NCI-H524 treated with DMSO at 0.1 percent for 48 hours (cell line): ENCODE data around the gene RPL4.
A peak's percentile ranks its signal among the peaks of the same experiment; 100 is the strongest.
"Not testable (repeated sequence)": the region's sequence is repeated elsewhere in the genome, so short reads cannot be mapped to it uniquely, and the experiment has no call there.

Source experiments
- DNase-seq: peaks from one replicate; lab custom pipeline; 2025; lab: John Stamatoyannopoulos, UW

Gene RPL4

DNA sequence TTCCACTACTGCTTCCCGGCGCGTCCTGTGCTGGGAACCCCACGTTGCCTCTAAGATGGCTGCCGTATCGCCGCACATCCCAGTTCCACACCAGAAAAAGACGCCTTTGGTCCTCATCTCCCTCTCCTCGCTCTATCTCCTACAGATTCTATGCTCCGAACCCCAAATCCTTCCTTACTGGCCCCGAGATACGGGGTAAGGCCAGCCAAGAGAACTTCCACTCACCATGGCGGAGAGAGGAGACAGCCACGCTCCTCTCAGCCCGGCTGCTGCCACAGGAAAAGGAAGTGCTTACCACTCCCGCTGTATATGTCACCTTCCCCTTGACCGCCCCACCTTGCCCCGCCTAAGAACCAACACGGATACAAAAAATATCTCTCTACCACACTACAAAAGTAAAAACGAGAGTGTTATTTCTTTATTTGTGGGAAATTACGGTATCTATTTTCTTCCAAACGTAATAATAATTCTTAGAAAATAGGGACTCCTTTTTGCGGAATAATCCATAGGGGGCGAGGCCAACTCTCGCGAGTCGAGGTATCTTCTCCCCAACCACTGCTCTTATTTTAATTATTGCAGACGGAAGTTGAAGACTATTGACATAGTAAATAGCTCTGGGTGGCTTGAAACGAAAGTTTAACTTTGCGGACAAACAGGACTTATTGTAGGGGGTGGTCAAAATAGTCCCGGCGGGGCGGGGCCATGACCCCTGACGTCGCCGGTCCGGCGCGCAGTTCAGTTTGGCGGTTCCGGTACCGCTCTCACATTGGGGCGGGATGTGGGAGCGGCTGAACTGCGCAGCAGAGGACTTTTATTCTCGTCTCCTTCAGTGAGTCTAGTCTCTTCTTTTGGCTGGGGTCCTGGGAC, at the start of gene RPL4, which contains the start of gene ZWILCH:
Gene RPL4, minus strand, starts transcription at position 293 of the 867 bp plus-strand sequence. Its CDS starts 65 bp downstream, at position 228.
Gene ZWILCH, plus strand, starts transcription at position 764 of the 867 bp plus-strand sequence. Its CDS starts 13 bp downstream, at position 777.
- peak; percentile 73 for DNase-seq

DNA sequence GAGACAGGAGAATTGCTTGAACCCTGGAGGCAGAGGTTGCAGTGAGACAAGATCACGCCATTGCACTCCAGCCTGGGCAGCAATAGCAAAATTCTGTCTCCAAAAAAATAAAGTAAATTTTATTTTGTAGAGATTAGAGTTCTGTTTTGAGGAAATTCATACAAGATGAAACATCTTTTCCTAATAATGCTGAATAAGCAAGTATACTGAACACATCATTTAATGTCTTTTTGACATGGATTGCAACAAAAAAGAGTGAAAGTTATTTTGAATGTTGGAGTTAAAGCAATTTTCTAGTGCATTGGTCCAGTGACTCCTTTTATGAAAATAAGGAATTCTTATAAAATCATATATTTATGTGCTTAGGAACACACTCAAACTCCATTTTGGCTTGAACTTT, 40.6 kb upstream of the RPL4 start:
- no peak for DNase-seq

DNA sequence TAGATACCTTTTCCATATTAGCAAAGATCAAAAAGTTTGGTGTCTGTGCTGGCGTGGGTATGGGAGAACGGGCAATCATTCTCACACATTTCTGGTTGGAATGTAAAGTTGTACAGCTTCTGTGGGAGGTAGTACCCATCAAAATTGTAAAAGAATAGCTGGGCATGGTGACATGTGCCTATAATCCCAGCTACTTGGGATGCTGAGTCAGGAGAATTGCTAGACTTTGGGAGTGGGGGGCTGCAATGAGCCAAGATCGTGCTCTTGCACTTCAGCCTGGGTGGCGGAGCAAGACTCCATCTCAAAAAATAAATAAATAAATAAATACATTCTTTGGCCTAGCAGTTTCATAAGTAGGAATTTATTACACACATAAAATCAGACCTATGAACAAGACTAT, 38.2 kb upstream of the RPL4 start:
- no peak for DNase-seq

GRCh38 chr15:66535056-66535455, 30.4 kb upstream of the RPL4 start:
- no peak for DNase-seq

GRCh38 chr15:66524838-66525237, 20.2 kb upstream of the RPL4 start:
- no peak for DNase-seq

GRCh38 chr15:66523926-66524325, 19.3 kb upstream of the RPL4 start:
- no peak for DNase-seq

- no peak for DNase-seq
Observed at GRCh38 chr15:66515901-66516322, 11.3 kb upstream of the RPL4 start.

- no peak for DNase-seq
Observed at GRCh38 chr15:66514586-66514985, 9.9 kb upstream of the RPL4 start.

- no peak for DNase-seq
Observed at GRCh38 chr15:66508293-66508883, 3.7 kb upstream of the RPL4 start.

- no peak for DNase-seq
Observed at GRCh38 chr15:66505818-66506217, 1.2 kb upstream of the RPL4 start.

- no peak for DNase-seq
Observed at GRCh38 chr15:66505430-66505811, 766 bp upstream of the RPL4 start.

- DNase-seq = no peak
Observed at GRCh38 chr15:66503780-66504562, 684 bp downstream of the RPL4 start.

DNA sequence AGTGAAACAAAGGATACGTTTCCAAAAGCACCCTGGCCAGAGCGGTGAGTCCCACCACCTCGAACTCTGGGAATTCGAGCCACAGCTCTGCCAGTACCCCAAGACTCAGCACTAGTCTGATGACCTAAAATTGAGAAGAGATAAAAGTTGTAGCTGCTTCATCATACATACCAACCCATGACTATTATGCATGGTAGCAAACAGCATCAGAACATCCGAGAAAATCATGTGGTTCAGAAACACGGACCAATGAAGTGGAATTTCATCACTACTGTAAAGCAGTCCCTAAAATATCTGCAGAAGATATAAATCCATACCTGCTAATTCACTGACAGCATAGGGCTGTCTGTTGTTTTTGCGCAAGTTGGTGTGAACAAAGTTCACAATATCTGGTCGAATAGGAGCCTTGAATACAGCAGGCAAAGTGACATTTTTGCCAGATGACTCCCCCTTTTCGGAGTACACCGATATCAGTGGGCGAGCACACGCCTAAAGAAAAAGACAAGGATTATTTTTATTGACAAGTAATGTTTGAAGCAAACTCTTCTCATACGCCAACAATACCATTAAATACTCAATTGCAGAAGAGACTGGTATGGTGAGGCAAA, 1.5 kb downstream of the RPL4 start:
- not testable (repeated sequence) for DNase-seq

- DNase-seq = no peak
Observed at GRCh38 chr15:66502491-66502890, 2.2 kb downstream of the RPL4 start.

- not testable (repeated sequence) for DNase-seq
Observed at GRCh38 chr15:66500346-66500745, 4.3 kb downstream of the RPL4 start.

DNA sequence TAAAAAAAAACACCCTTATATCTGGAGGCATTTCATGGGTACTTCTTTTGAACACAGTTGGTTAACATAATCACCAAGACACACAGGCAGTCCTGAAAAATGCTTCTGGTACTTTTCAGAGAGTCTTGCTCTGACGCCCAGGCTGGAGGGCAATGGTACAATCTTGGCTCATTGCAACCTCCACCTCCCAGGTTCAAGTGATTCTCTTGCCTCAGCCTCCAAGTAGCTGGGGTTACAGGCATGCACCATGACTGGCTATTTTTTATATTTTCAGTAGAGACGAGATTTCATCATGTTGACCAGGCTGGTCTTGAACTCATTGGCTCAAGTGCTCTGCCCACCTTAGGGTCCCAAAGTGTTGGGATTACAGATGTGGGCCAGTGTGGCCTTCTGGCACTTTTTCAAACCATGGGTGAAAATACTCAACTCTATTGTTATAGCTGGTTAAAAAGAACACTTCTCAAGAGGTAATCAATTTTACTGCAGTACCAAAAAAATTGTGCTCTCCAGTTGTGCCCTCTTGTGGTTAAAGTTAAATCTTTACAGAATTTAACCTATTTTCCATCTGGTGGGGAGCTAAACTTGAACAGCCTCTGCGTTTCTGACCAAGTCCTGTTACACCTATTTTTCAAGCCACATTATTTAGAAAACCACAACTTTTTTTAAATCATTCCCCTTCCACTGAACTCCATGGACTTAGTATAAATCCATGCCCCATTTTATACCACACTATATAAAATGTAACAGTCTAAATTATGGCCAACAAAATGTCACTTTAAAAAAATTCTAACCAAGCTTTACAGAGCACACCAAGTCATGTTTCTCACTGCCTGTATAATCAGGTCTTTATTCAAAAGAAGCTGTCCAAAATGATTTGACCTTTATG, 5.9 kb downstream of the RPL4 start:
- DNase-seq = no peak

GRCh38 chr15:66497502-66498455, 6.9 kb downstream of the RPL4 start, which contains the start of gene SNAPC5:
Gene SNAPC5, minus strand, starts transcription at chr15:66497762. Its CDS starts 31 bp downstream, at chr15:66497731.
- DNase-seq = peak; percentile 74

GRCh38 chr15:66496951-66497501, 7.6 kb downstream of the RPL4 start:
- no peak for DNase-seq

- no peak for DNase-seq
Observed at GRCh38 chr15:66494262-66494661, 10.4 kb downstream of the RPL4 start.
